Breast epithelium (tissue), 4 donors: ENCODE data around the gene GALNT2. TPM values are rescaled to one million over a fixed set of nuclear protein-coding genes. Genes with fewer than 3 reads are reported as not detected.

ENCODE experiments used
- DNase-seq, 2 donors: peaks; one replicate each; pipeline ENCODE4 v3.0.0-alpha.2; 2019; ENCODE audit warnings: low spot score in 2 of 2
- H3K27ac ChIP-seq, 2 donors: fragments of 200-600 bp; sonication (generic) in 1 of 2; one replicate each; pipeline ENCODE4 v1.5.1; 2016 to 2019; ENCODE audit warnings: mild to moderate bottlenecking in 1 of 2
- H3K27me3 ChIP-seq, 2 donors: fragments of 200-600 bp; sonication (generic) in 1 of 2; one replicate each; pipeline versions ENCODE4 v1.5.1 to v1.6.0; 2017 to 2019; ENCODE audit warnings: control low read depth in 1 of 2, mild to moderate bottlenecking in 1 of 2
- H3K36me3 ChIP-seq: fragments of 200-600 bp; one replicate; pipeline ENCODE4 v1.5.1; 2019
- H3K4me1 ChIP-seq, 2 donors: fragments of 200-600 bp; sonication (generic); one replicate each; pipeline ENCODE4 v1.5.1; 2016 to 2019; ENCODE audit warnings: control low read depth in 1 of 2
- H3K4me3 ChIP-seq, 3 donors: fragments of 200-600 bp; sonication (generic); 1 replicate in 2 of 3; 2 replicates in 1 of 3; pipeline ENCODE4 v1.5.1; 2016 to 2019; ENCODE audit warnings: mild to moderate bottlenecking in 3 of 3, moderate library complexity in 2 of 3
- H3K9me3 ChIP-seq, 2 donors: fragments of 200-600 bp; sonication (generic) in 1 of 2; one replicate each; pipeline ENCODE4 v1.5.1; 2016 to 2019; ENCODE audit warnings: control low read depth in 1 of 2
- CTCF ChIP-seq, 3 donors: fragments of 450-650 bp; IDR thresholded peaks; one replicate each; pipeline ENCODE4 v1.5.1; 2016 to 2017; ENCODE audit warnings: antibody characterized with exemption in 3 of 3, mild to moderate bottlenecking in 3 of 3, moderate library complexity in 3 of 3
- POLR2A ChIP-seq: fragments of 450-650 bp; IDR thresholded peaks from one replicate; pipeline ENCODE4 v1.6.1; 2016; ENCODE audit warnings: antibody characterized with exemption, mild to moderate bottlenecking, moderate library complexity
- POLR2AphosphoS5 ChIP-seq, 3 donors: sonication (generic); formaldehyde crosslinking; IDR thresholded peaks; one replicate each; pipeline ENCODE4 v1.6.1; 2017; ENCODE audit warnings: antibody characterized with exemption in 3 of 3
- intact Hi-C: fragments of 100-400 bp; cut with DNase I; formaldehyde crosslinking; loops from one replicate; pipeline ENCODE4 v1.15.1; 2023; ENCODE audit warnings: low total_unique reads
- total RNA-seq, 3 donors: library from RNA; depleted of rRNA; stranded (reverse); fragments of >200 nt; gene quantifications; one replicate each; pipeline ENCODE4 v1.1.0, GENCODE V29; 2016

The GALNT2 gene
- total RNA-seq, 3 donors from 2014 or later: 27.4 to 53.0 (median 42.6) TPM

DNA sequence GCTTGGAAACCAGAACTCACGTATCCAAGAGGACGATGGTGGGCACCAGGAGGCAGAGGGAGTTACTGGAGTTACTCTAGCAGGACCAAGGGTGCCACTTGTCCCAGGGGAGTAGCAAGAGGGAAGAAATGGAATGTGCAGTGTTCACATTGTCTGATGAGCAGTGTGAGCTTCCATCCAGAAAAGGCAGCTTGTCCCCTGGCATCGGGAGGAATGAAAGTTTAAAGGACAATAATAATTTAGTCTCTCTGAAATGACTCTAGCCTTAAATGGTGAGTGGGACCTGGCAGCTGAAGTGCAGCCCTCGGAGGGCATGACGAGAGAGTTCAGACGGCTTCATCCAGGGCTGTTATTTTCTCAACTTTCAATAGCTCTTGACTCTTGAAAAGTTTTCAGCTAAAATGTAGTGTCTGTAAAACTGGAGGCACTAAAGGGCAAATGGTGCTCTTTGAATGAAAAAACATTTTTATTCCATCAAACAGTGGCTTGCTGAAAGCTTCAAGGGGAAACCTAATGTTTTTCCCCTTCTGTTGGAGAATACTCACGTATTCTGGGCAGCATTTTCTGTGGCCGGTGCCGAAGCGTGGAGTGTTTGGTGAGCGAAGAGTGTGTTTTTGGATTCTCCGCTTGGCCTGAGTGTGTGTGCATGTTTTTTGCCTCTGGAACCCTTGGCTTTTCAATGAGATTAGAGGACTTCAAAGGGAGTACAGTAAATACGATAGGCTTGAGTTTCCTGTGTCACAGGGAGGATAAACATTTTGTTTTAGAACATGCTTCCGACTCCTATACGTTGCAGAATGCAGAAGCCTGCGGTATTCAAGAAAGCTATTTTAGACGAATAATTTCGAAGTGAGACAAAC, 157.3 kb downstream of the GALNT2 start:
- Histone ChIP-seq H3K27ac (no peak overlapping the region), H3K27me3 (no peaks in the 10 kb centered on the region), H3K4me1 (no peaks in the 10 kb centered on the region), H3K36me3 (no peaks in the 10 kb centered on the region), H3K4me3 (no peak overlapping the region), H3K9me3 (no peaks in the 10 kb centered on the region)
- intact Hi-C loops: no loop called here
- TF ChIP-seq POLR2AphosphoS5 (IDR thresholded peaks at IDR 0.05): no peak
- TF ChIP-seq CTCF (IDR thresholded peaks at IDR 0.05): no peak
- TF ChIP-seq POLR2A: no peak
- no peak for DNase-seq

DNA sequence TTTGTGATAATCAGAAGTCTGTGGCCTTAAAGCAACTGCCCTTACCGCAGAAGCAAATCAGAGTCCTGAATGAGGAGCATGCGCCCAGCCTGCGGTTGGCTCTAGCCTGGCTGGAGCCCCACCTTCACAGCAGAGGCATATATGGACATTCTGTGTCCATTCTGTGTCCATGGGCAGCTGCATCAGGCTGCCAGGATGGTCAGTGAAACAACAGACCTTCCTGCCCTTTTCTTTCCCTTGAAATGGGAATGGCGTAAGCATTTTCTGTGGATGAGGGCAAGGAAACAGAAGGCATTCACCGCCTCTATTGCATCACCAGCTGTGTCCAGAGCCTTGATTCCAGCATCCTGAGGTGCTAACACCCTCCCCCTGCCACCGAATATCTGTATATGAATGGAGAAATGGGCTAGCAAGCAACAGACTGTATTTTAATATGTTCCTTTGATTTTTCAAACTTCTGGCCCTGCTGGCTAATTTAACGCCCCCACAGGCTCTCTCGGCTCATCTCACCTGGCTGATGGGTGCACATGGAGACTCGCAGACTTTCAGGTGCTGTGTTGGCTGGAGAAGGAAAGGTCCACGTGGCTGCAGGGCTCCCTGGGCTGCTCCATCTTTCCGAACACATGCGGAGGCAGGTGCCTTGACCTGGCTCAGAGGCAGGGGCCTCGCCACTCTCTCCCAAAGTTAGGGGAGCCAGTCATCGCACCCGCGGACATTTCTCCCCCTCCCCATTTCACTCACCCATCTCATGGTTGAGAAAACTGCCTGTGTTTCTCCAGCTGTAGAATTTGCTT, 159.2 kb downstream of the GALNT2 start:
- H3K4me1 ChIP-seq: no peaks in the 10 kb centered on the region
- no peak overlapping the region for H3K4me3 ChIP-seq
- H3K9me3 ChIP-seq: no peaks in the 10 kb centered on the region
- no peaks in the 10 kb centered on the region for H3K36me3 ChIP-seq
- intact Hi-C loops: no loop called here
- no peak overlapping the region for H3K27ac ChIP-seq
- no peak for TF ChIP-seq POLR2AphosphoS5 (IDR thresholded peaks at IDR 0.05)
- no peak for TF ChIP-seq CTCF (IDR thresholded peaks at IDR 0.05)
- no peak for TF ChIP-seq POLR2A
- no peaks in the 10 kb centered on the region for H3K27me3 ChIP-seq
- no peak for DNase-seq

GRCh38 chr1:230226814-230227213, 159.8 kb downstream of the GALNT2 start:
- intact Hi-C loops: no loop called here
- TF ChIP-seq POLR2A (no peak), CTCF (IDR thresholded peaks at IDR 0.05) (no peak), POLR2AphosphoS5 (IDR thresholded peaks at IDR 0.05) (no peak)
- H3K9me3 ChIP-seq: no peaks in the 10 kb centered on the region
- no peak overlapping the region for H3K27ac ChIP-seq
- H3K27me3 ChIP-seq: no peaks in the 10 kb centered on the region
- DNase-seq: no peak
- H3K4me3 ChIP-seq: no peak overlapping the region
- no peaks in the 10 kb centered on the region for H3K4me1 ChIP-seq
- no peaks in the 10 kb centered on the region for H3K36me3 ChIP-seq

GRCh38 chr1:230228236-230228897, 161.3 kb downstream of the GALNT2 start:
- intact Hi-C loops: no loop called here
- no peak for DNase-seq
- no peaks in the 10 kb centered on the region for H3K27me3 ChIP-seq
- H3K4me1 ChIP-seq: no peaks in the 10 kb centered on the region
- no peaks in the 10 kb centered on the region for H3K9me3 ChIP-seq
- no peak overlapping the region for H3K27ac ChIP-seq
- H3K4me3 ChIP-seq: no peak overlapping the region
- no peaks in the 10 kb centered on the region for H3K36me3 ChIP-seq
- TF ChIP-seq CTCF (IDR thresholded peaks at IDR 0.05) (no peak), POLR2A (no peak), POLR2AphosphoS5 (IDR thresholded peaks at IDR 0.05) (no peak)
